GM19193 (cell line): Measurements from ENCODE around the gene CCND1.

Experiments used
- POLR2A ChIP-seq: IDR thresholded peaks from 4 replicates; pipeline ENCODE4 v1.6.1; 2011; ENCODE audit not compliant: insufficient read depth, insufficient read length; ENCODE audit errors: extremely low read depth

Gene CCND1

DNA sequence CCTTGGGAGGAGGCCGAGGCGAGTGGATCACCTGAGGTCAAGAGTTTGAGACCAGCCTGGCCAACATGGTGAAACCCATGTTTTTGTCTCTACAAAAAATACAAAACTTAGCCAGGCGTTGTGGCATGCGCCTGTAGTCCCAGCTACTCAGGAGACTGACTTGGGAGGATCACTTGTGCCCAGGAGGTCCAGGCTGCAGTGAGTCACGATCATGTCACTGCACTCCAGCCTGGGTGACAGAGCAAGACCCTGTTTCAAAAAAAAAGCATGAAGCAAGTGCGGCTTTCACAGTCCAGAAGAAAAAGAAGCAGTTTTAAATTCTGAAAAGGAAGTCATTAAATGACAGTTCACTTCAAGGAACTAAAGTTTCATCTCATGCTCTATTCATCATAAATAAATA lies 41.3 kb downstream of the CCND1 start:
- TF ChIP-seq POLR2A: no peak

DNA sequence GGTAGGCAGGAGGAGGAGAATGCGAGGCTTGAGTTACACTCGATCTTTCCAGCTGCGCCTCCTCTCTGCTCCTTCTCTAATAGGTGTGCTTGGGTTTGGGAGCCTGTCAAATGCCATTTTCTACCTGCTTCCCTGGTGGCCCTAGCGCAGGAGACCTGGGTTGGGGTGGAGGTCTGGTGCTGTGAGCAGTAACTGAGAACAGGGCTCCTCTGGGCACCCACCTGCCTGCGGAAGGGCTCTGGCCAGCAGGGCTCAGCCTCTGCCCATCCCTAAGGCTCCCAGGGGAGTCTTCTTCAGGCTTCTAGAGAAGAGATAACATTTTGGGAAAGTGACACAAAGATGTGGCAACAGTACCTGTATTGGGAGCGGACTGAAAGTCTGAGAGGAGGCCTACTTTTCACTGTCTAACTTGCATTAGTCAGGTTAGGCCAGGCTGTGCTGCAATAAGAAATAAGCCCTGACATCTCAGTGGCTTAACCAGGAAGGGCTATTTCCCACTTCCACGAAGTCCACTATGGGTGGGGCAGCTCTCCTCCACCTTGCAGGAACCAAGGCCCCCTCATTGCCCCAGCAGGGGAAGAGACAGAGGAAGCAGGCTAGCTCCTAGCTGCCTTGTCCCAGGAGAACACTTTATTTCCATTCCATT lies 41.8 kb downstream of the CCND1 start:
- no peak for TF ChIP-seq POLR2A

DNA sequence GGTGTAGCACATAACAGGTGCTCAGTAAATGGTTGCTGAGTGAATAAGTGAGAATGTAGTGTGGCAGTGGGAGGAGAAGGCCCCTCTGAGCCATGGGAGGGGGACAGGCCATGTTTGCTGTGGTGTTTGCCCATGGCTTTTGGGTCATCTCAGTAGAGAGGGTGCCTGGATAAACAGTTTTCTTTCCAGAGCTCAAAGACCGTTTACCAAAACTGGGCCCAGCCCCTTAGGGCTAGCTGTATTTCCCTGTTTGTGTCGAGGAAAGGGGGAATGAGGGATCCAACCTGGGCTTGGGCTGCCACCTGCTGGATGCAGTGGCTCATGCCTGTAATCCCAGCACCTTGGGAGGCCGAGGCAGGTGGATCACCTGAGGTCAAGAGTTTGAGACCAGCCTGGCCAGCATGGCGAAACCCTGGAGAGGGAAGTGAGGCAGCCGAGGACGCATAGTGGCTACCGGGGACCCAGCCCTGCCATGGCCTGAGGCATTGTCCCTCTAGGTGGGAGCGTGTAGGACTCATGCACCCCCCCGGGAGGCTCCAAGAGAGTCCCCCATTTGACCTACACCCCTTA lies 42.9 kb downstream of the CCND1 start:
- no peak for TF ChIP-seq POLR2A

DNA sequence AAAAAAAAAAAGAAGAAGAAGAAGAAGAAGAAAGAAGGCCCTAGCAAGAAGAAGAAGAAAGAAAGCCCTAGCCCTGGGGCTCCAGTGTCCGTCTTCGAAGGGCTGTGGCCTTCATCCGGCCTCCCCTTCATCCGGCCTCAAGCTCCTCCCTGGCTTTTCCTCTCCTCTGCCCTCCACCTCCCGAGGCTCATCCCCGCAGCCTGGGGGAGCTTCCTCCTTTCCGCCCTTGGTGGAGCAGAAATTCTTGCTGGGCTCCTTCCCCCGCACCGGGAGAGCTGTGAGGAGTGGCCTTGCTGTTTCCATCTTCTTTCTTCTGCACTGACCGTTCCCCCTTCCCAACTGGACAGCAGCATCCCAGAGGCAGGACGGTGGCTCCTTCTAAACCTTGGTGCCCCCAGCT lies 43.7 kb downstream of the CCND1 start:
- no peak for TF ChIP-seq POLR2A

DNA sequence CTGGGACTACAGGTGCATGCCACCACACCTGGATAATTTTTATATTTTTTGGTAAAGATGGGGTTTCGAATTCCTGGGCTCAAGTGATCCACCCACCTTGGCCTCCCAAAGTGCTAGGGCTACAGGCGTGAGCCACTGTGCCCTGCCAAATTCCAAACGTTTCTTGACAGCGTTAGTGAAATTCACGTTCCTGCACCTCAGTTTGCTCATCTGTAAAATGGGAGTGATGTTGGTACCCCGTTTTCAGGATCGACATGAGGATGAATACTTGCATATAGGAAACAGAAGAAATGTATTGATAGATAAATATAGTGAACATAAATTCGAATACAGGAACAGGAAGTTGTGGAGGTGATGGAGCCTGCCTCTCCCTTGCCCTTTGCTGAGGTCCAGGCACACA lies 44.4 kb downstream of the CCND1 start:
- TF ChIP-seq POLR2A: no peak

DNA sequence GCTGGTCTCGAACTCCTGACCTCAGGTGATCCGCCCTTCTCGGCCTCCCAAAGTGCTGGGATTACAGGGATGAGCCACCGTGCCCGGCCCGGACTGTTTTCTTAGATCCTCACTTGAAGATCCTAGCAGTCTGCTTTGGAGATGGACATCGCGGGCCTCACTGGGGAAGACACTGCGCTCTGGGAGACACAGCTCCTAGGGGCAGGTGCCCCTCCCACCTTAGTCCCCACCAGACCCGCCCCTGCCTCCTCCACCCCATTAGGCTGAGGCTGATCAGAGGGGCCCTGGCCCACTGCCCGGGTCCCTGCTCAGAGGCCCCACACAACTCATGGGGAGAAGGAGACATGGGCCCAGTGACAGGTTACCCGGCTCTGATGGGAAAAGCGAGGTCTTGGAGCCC lies 45.5 kb downstream of the CCND1 start:
- TF ChIP-seq POLR2A: no peak

DNA sequence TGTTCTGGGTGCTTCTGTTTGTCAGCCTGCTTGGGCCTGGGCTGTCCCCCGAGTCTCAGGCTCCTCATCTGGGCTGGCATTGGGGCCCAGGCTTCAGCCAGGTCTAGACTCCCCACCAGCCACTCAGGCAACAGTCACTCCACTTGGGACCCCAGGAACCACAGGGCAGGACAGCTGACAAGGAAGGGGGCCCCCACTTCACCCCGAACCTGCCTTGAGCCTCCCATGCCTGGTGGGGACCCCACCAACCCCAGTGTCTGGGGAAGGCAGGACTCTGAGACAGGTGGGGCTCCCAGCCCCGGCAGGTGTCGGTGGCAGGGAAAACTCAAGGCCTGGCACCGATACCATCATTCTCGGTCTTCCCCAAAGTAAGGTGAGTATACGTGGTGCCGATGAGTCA lies 45.9 kb downstream of the CCND1 start:
- no peak for TF ChIP-seq POLR2A

DNA sequence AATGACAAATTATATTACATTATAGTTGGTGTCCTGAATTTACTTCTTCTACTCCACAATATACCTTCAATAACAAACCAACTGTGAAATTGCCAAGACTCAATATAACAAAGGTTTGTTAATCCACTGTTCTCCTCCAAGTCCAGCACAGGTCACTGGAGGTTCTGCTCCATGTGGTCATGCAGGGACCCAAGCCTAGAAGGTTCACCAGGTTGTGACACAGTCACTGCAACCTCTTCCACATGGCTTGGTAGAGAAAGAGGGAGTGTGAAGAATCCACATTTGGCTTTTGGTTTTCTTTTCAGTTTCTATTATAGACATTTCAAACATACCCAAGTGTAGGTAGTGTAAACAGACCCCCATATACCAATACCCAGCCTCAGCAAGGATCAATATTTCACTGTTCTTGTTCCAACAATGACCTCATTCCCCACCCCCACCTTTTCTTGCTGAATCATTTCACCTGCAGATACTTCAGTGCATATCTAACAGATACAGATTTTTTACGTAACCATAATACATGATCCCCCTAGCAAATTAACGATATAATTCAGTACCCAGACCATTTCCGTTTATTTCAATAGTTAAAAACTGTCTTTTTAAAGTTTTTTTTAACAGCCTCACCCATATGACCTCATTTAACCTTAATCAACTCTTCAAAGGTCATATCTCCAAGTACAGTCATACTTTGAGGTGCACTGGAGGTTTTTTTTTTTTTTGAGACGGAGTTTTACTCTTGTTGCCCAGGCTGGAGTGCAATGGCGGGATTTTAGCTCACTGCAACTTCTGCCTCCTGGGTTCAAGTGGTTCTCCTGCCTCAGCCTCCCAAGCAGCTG lies 48.7 kb downstream of the CCND1 start:
- no peak for TF ChIP-seq POLR2A

DNA sequence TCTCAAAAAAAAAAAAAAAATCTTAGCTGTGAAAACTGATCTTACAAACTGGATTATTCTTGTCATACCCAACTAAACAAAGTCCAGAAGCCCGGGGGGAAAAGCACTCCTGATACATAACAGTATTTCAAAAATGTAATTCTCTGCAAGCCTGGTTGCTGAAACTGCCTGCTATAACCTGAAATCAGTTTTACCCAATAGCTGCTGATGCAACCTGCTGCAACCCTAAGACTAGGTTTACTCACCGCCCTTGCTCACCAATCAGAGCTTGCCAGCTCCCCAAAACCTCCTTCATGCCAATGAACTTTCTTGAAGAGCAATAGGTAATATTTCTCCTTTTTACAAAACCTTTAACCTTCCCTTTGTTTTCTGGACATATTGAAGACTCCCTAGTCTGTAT lies 50.5 kb downstream of the CCND1 start:
- TF ChIP-seq POLR2A: no peak

DNA sequence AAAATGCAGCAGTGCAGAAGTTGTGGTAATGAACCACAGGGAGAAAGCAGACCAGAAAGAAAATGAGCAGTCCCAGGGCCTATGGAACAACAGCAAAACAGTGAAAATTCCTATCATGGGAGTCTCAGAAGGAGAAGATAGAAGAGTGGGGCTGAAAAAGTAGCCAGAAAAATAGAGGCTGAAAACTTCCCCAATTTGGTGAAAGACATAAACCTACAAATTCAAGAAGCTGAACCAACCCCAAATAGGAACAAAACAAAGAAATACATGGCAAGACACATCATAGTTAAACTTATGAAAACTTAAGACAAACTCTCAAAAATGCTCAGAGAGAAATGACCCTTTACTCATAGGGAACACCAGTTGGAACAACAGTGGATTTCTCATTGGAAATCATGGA lies 51.5 kb downstream of the CCND1 start:
- no peak for TF ChIP-seq POLR2A

DNA sequence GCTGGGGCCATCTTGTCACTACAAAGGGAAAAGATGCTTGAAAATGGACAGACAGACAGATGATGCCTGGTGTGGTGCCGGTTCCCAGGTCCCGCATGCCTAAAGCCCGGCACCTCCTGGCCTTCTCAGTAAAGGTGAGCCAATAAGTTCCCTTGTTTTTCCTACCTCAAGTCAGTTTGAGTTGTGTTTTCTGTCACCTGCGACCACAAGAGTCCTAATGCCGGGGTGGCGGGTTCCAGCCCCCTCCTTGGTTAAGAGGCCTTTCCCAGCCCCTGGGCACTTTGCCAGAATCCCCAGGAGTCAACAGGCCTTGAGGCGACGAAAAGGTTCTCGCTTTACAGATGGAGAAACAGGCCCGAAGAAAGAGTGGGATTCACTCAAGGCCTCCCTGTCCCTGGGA lies 53.8 kb downstream of the CCND1 start:
- no peak for TF ChIP-seq POLR2A

DNA sequence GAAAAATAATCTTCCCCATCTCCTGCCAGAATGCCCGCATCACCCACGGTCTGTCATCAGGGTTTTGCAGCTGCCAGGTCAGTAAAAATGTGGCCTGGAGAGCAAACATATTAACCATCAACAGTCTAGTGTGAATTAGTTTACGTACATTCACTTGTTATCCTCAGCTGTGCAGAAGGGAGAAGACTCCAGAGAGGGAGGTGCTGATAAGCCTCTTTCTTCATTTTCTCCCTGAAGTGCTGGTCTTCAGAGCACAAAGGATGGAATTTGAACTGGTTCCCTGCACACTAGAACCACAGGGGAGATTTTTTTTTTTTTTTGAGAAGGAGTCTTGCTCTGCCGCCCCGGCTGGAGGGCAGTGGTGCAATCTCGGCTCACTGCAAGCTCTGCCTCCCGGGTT lies 54.6 kb downstream of the CCND1 start:
- no peak for TF ChIP-seq POLR2A

DNA sequence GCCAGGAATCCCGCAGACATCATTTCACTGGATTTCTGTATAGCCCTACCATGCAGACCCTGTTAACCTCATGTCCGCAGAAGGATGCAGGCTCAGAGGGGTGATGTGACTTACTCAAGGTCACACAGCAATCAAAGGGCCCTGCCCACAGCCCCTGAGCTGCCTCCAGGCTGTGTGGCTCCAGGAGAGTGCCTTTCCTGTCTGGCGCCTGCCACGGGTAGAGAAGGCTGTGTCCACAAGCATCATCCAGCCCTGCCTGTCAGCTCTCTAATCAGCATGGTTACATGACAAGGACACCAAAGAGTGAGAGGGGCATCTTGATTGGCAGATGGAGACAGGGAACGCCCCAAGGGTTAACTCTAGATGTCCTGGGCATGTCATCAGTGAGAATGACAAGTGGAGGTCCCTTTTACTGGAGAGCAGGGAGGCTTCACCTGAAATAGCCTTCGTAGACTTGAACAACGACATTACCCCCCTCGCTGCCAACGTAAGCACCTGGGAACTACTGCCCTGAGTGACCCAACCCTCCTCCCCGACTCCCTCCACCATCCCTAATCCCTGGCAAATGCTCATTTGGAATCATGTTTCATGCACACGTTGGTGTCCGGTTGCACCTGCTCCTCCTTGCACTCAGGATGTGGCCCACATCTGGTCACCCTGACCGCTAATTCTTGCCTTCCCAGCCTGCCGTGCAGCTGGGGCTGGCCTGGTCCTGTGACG lies 56.0 kb downstream of the CCND1 start:
- no peak for TF ChIP-seq POLR2A

DNA sequence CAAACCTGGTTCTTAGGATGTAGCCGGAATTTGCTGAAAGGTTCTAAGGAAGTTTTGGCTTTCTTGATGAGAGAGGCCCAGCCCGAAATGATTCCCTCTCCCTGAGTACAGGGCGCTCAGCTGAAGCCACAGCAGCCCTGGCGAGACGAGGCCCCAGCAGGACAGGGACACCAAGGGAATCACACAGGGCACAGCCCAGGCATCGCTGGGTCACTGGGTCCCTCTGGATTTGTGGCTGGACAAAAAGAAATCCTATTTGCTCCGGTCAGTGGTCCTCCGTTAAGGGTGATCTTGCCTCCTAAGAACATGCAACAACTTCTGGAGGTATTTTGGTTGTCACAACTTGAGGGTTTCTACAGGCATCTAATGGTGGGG lies 56.5 kb downstream of the CCND1 start:
- no peak for TF ChIP-seq POLR2A

DNA sequence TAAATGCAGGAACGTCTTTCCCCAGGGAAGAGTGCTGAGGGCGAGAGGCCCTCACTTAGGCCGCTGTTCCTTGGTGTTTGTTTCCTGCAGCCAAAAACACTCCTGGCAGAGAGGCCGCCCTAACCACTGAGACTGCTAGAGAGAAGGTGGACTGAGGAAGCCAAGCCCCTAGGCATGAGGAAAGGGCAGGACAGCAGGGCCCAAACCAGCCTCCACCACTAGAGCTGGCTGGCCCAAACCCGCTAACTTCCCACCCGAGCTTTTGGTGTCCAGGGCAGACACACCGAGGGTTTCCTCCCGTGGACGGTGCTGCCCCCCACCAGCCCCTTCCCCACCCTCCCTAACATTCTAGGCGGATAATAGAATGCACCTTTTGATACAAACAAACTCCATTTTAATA lies 56.9 kb downstream of the CCND1 start:
- no peak for TF ChIP-seq POLR2A
